HG02759 (cell line): ENCODE results near the gene AGBL3.

ENCODE experiments used
- ATAC-seq: cut with Tn5 transposase; IDR thresholded peaks from one replicate; pipeline ENCODE4 v1.9.1; 2021; ENCODE audit warnings: mild to moderate bottlenecking, moderate library complexity; ENCODE audit not compliant: unreplicated experiment

Gene AGBL3

DNA sequence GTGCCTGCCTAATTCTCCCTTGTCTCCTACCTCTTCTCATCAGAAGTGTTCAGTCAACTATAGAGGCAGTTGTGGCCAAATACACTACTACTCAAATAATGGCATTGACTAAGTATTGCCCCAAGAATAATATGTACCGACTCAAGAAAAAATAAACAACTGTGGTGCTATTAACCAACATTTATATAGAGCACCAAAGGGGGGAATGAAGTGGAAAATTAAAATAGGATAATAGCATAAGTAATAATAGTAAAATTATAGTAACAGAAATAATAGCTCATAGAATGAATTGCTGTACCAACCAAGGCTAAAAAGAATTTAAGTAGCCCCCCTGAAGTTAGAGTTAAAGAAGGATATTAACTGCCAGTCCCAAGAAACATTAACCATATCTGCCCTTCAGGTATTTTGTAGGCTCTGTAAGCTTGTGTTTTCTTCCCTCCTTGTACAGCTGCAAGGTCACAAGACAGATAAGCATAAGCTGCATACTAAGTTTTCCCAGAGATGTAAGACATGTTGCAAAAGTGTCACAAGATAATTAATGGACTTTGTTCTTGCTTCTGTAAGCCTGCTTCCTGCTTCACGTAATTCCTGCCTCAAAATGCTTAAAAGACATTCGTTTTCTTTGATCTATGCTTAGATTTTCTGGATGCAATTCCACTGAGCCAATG, 195.1 kb downstream of the AGBL3 start:
- no peak for ATAC-seq

DNA sequence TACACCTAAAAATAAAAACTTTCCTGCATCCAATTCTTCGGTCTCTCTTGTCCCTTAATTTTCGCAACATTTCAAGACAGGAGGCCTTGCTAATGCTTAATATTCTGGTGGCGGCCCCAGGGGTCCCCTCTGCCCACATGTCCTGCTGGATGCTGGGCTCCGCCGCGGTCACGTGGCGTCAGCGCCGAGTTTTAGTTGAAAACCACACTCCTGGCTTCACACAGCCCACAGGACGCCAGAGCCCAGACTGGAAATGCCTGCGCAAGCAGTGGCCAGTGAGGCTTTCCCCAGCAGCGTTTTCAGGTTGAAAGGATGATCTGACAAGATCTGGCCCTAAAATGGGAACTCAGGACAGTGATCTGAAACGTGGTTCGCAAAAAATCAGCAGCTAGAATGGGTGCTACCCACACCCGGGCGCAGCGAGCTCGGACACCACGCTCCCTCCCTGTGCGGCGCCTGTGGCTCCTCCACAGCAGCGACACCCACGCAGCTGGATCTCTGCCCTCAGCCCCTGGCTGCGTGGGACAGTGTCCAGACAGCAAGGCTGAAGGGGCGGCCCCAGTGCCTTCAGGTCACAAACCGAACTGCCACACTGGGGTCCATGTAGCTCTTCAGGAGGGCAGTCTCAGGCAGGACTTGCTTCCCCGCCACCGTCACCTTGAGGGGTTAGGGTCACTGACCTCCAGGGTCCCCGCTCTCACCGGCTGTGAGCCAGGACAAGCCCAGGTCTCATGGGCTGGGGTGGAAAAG, 195.8 kb downstream of the AGBL3 start:
- no peak for ATAC-seq

DNA sequence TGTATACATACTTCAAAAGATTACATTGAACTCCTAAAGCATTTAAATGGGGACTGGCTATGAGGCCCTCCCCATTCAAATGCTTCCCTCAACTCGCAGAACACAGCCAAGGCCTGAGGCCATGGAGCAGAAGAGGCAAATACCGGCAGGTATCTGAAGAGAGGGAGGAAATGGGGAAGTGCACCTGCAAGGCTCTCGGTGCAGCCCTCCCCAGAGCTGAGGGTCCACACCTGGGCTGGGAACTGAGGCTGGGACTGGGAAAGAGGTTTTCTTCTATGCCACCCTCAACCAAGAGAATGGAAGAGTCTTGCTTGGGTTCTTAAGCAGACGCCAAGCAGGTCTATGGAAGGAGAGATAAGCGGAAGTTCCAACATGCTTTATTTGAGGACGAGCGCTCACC, 197.2 kb downstream of the AGBL3 start:
- ATAC-seq: no peak

DNA sequence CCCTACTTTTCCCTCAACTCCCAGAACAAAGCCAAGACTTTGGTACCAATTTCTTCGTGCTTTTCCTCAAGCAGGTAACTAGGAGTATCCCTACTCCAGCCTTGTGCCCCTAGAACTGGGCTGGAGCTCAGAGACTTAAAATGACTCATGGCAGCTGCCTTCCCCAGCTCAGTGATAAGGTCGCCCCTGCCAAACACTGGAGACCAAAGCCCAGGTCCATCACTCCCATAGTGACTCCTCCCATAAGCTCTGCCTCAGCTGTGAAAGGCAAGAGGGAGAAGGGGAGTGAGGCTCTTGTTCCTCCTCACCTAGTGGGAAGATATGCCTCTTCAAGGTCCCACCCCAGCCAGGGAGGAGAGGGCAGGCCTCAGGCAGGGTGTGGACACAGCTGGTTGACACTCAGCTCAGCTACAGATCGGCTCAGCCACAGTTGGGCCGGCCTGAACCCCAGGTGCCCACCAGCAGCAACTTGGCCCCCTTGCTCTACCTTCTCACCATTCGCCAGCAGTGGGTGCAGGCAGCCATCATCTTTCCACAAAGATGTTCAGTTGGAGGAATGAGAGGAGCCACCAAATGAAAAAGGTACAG, 198.0 kb downstream of the AGBL3 start:
- no peak for ATAC-seq
